ENCODE results near the gene FLT4. TPM values are rescaled to one million over a fixed set of nuclear protein-coding genes. Genes with fewer than 3 reads are reported as not detected.

The FLT4 gene
- total and polyA plus RNA-seq, 8 donors, result 0.79 to 6.8 (median 2.1) TPM

DNA sequence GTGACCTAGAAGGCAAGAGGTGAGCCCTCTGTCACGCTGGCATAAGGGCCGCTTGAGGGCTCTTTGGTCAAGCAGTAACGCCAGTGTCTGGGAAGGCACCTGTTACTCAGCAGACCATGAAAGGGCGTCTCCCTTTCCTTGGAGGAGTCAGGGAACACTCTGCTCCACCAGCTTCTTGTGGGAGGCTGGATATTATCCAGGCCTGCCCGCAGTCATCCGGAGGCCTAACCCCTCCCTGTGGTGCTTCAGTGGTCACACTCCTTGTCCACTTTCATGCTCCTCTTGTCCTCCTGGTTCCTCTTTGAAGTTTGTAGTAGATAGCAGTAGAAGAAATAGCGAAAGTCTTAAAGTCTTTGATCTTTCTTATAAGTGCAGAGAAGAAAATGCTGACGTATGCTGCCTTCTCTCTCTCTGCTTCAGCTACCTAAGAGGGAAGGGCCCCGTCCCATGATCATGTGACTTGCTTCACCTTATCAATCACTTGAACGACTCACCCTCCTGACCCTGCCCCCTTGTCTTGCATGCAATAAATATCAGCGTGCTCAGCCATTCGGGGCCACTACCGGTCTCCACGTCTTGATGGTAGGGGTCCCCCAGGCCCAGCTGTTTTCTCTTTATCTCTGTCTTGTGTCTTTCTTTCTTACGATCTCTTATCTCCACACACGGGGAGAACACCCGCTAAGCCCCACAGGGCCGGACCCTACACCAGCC lies 41.4 kb downstream of the FLT4 start:
- ATAC-seq (peak in 1 of 4 donors; percentile 43), DNase-seq (peak in 5 of 6 donors; percentile 3 to 61 (median 6)), FAIRE-seq (no peak)
- Histone ChIP-seq H3K4me1 (no peaks in the 10 kb centered on the region), H3K27me3 (no peaks in the 10 kb centered on the region), H3K9me3 (no peaks in the 10 kb centered on the region), H3K27ac (no peak overlapping the region), H3K4me3 (no peak overlapping the region), H3K36me3 (no peaks in the 10 kb centered on the region)
- TF ChIP-seq, protein P1, sequence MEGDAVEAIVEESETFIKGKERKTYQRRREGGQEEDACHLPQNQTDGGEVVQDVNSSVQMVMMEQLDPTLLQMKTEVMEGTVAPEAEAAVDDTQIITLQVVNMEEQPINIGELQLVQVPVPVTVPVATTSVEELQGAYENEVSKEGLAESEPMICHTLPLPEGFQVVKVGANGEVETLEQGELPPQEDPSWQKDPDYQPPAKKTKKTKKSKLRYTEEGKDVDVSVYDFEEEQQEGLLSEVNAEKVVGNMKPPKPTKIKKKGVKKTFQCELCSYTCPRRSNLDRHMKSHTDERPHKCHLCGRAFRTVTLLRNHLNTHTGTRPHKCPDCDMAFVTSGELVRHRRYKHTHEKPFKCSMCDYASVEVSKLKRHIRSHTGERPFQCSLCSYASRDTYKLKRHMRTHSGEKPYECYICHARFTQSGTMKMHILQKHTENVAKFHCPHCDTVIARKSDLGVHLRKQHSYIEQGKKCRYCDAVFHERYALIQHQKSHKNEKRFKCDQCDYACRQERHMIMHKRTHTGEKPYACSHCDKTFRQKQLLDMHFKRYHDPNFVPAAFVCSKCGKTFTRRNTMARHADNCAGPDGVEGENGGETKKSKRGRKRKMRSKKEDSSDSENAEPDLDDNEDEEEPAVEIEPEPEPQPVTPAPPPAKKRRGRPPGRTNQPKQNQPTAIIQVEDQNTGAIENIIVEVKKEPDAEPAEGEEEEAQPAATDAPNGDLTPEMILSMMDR (IDR thresholded peaks at IDR 0.05), result no peak
- 48 to 54% methylated on average over 18 of the region's 18 CpGs for WGBS, 2 donors
- intact Hi-C loops (cut with DNase I), result no loop called here

DNA sequence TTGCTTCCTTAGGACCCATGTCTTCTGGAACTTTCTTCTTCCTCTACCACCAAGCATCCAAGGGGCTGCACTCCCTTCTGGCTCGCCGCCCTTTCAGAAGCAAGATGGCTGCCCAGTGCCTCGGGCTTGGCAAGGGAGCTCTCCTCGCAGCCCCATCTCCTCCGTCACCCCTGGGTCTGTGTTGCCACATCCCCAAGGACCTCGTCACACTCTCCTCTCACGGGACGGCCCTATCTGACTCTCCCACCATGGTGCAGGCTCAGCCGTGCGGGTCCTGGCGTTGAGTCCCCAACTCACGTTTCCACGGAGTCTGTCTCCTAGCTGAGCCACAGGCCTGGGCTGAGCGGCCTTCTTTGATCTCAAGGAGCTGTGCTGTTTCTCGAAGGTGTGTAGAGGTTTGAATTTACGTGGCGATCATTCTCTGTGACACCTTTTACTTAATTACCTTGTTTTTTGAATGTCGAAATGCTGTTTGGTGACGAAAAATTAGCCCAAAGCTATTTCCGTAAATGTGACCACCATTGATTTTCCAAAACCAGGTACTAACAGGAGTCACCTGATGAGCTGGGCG lies 43.1 kb downstream of the FLT4 start:
- intact Hi-C loops (cut with DNase I), result no loop called here
- H3K4me3 ChIP-seq, result no peak overlapping the region
- DNase-seq, result peak in 2 of 6 donors; percentile 50 to 64
- H3K4me1 ChIP-seq, result no peaks in the 10 kb centered on the region
- H3K27ac ChIP-seq, result no peak overlapping the region
- no peaks in the 10 kb centered on the region for H3K36me3 ChIP-seq
- no peak for FAIRE-seq
- H3K9me3 ChIP-seq, result no peaks in the 10 kb centered on the region
- WGBS, 2 donors, result 54 to 60% methylated on average over 21 of the region's 21 CpGs
- ATAC-seq, result no peak
- TF ChIP-seq, protein P1 (IDR thresholded peaks at IDR 0.05), result no peak
- H3K27me3 ChIP-seq, result no peaks in the 10 kb centered on the region

DNA sequence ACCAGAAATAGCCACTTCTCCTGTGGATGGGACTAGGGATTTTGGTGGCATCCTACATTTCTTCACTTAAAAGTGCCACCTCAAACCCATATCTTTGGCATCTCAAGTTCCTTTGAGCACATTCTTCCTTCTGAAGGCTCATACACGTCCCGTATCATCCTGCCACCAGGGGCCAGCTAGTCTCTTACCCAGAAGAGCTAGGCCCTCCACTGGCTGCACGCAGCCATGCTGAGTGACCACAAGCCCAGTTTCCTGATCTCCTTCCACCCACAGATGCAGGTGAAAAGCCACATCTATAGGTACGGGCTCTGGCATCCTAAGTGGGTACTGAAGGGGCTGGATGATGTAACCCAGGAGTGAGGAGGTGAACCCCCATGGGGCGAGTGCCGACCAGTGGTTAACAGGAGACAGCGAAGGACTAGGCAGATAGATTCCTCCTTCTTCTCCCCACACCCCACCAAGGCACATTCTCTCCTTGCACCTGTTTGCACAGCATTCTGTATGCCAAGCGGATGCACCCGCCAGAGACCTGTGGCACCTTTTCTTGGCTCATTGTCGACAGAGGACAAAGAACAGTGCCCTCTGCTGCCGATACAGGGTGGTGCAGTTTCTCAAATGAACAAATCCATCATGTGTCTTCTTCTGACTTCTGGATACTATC lies 43.7 kb downstream of the FLT4 start:
- DNase-seq (peak; percentile 44 to 84 (median 71)), ATAC-seq (peak; percentile 56 to 94 (median 84)), FAIRE-seq (no peak)
- WGBS, 2 donors, result 51 to 53% methylated on average over 11 of the region's 11 CpGs
- Histone ChIP-seq H3K27me3 (no peaks in the 10 kb centered on the region), H3K9me3 (no peaks in the 10 kb centered on the region), H3K4me3 (no peak overlapping the region), H3K27ac (no peak overlapping the region), H3K4me1 (no peaks in the 10 kb centered on the region), H3K36me3 (no peaks in the 10 kb centered on the region)
- intact Hi-C loops (cut with DNase I), result no loop called here
- TF ChIP-seq, protein P1 (IDR thresholded peaks at IDR 0.05), result peak; percentile 66 to 83 (median 78)

DNA sequence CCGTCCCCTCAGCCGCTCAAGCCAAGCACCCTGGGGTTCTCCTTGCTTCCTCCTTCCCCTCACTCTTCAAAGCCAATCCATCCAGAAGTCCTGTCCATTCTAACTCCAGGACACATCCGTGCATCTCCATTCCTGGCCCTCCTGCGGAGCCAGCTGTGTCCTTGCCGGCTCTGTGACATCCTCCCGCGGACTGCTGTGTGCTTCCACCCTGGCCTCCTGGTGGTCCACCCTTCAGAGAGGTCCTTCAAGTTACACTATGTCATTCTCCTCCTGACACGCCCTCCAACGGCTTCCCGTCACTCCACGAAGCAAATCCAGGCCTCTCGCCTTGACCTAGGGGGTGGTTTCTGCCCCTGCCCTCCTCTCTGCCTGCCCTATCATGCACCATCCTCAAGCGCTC lies 45.1 kb downstream of the FLT4 start:
- TF ChIP-seq, protein P1 (IDR thresholded peaks at IDR 0.05), result no peak
- Histone ChIP-seq H3K4me3 (no peak overlapping the region), H3K4me1 (no peaks in the 10 kb centered on the region), H3K27me3 (no peaks in the 10 kb centered on the region), H3K36me3 (no peaks in the 10 kb centered on the region), H3K27ac (no peak overlapping the region), H3K9me3 (no peaks in the 10 kb centered on the region)
- intact Hi-C loops (cut with DNase I), result no loop called here
- ATAC-seq (no peak), DNase-seq (peak in 1 of 6 donors; percentile 6), FAIRE-seq (no peak)
- WGBS, 2 donors, result 75 to 79% methylated on average over 13 of the region's 13 CpGs

All from pancreas (tissue), 10 donors.